Stimulated activated naive B cell treated with anti-CD40 and anti-IgM and Interleukin-4, amounts not matched to agents 10 μg/mL and 1 μg/mL and 100 μg/mL, for 72 hours (primary cell): ENCODE results near the gene VTA1.
"Not testable (repeated sequence)": the region's sequence is repeated elsewhere in the genome, so short reads cannot be mapped to it uniquely, and the experiment has no call there.

Experiments used
- ATAC-seq, 2 donors: fragments of 150-1000 bp; cut with Tn5 transposase; replicated peaks; 2 replicates each; pipeline ENCODE4 v1.10.0; 2021; ENCODE audit warnings: moderate library complexity in 1 of 2
- DNase-seq: peaks from one replicate; pipeline ENCODE4 v3.0.0; 2021
- H3K27ac Mint-ChIP-seq: one replicate; pipeline ENCODE4 v1.8.0; 2022; ENCODE audit warnings: mild to moderate bottlenecking, mixed read lengths
- H3K27me3 Mint-ChIP-seq, 2 donors: one replicate each; pipeline ENCODE4 v1.8.0; 2022; ENCODE audit warnings: mixed read lengths in 2 of 2
- H3K36me3 Mint-ChIP-seq, 2 donors: one replicate each; pipeline ENCODE4 v1.8.0; 2022; ENCODE audit warnings: mixed read lengths in 2 of 2, mild to moderate bottlenecking in 1 of 2
- H3K4me1 Mint-ChIP-seq, 2 donors: one replicate each; pipeline ENCODE4 v1.8.0; 2022; ENCODE audit warnings: mixed read lengths in 2 of 2, mild to moderate bottlenecking in 1 of 2
- H3K4me3 Mint-ChIP-seq, 2 donors: one replicate each; pipeline ENCODE4 v1.8.0; 2022; ENCODE audit warnings: mild to moderate bottlenecking in 2 of 2, mixed read lengths in 2 of 2, moderate library complexity in 1 of 2
- H3K9me3 Mint-ChIP-seq, 2 donors: one replicate each; pipeline ENCODE4 v1.8.0; 2022; ENCODE audit warnings: mixed read lengths in 2 of 2, mild to moderate bottlenecking in 1 of 2

The VTA1 gene

DNA sequence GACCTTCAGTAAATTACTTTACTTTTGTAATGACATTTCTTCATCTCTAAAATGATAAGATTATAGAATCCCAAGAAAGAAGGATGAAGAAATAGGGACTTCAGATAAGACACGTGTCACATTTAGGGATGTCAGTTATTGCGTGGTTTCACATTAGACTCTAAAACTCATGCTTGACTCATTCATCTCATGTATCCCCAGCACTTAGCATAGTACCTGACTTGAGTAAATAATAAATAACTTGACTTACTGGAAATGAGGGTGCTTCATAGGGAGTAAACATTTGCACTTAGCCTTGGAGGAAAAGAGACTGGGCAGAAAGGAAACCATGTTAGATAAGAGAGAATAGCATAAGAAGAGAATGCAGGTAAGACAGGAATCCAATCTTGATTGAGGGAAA is 37.2 kb downstream of the VTA1 start:
- H3K27ac Mint-ChIP-seq: no peak overlapping the region
- DNase-seq (no peak), ATAC-seq (no peak)
- H3K27me3 Mint-ChIP-seq: no peaks in the 10 kb centered on the region
- peaks cover 7 to 15% of the 10 kb centered on the region in 2 donors for H3K4me1 Mint-ChIP-seq
- H3K36me3 Mint-ChIP-seq: peaks cover 20 to 36% of the 10 kb centered on the region in 2 donors
- H3K9me3 Mint-ChIP-seq: no peaks in the 10 kb centered on the region
- no peak overlapping the region for H3K4me3 Mint-ChIP-seq

DNA sequence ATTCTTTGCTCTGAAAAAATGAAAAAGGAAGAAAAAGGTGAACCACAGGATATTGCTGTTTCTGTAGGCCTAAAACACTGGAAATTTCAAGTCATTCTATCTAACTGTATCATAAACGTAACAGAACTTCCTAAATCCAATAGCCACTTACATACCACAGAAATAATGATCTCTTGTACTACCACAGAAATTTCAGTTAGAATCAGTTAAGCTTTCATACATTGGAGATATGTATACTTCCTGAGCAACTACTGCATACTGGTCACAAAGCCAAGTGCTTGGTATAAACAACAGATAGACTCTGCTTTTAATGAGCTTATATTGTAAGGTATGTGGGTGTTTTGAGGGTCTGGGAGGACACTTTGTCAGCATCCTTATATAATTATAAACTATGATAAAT is 38.6 kb downstream of the VTA1 start:
- Mint-ChIP-seq H3K4me1 (peaks cover 6 to 13% of the 10 kb centered on the region in 2 donors), H3K36me3 (peaks cover 15 to 35% of the 10 kb centered on the region in 2 donors), H3K4me3 (no peak overlapping the region), H3K27ac (no peak overlapping the region), H3K27me3 (no peaks in the 10 kb centered on the region), H3K9me3 (no peaks in the 10 kb centered on the region)
- no peak for ATAC-seq
- no peak for DNase-seq

DNA sequence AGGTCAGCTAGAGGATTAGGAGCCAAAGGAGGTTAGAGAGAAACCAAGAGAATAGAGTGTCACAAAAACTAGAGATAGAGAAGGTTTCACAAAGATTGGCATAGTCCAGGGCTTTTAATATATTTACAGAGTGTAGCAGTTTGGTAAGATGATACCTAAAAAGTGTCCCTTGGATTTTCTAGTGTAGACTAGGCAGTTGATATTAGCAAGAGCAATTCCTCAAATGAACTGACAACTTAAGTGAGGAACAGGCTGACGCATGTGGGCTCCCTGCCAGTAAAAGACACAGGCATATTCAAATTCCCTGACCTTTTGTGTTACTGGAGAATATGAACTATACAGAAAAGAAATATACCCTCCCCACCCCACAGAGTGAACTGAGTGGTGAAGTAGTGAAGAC is 40.1 kb downstream of the VTA1 start:
- ATAC-seq: no peak

DNA sequence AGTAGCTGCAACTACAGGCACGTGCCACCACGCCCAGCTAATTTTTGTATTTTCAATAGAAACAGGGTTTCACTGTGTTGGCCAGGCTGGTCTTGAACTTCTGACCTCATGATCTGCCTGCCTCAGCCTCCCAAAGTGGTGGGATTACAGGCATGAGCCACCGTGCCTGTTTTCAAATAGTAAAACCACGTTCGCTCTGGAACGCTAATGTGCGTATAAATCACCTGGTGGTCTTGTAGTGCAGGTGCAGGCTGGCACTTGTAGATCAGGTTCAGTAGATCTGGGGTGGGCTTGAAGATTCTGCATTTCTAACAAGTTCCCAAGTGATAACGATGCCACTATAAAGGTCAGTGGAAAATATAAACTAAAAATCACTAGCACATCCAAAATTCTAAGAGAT is 41.3 kb downstream of the VTA1 start:
- not testable (repeated sequence) for H3K4me1 Mint-ChIP-seq, ATAC-seq, H3K27ac Mint-ChIP-seq, H3K4me3 Mint-ChIP-seq, H3K9me3 Mint-ChIP-seq, H3K27me3 Mint-ChIP-seq, DNase-seq
- H3K36me3 Mint-ChIP-seq: peaks cover 10 to 20% of the 10 kb centered on the region in 2 donors

More for the DNA sequence above, 40.1 kb downstream of the VTA1 start:
- no peaks in the 10 kb centered on the region for H3K27me3 Mint-ChIP-seq
- peaks cover 10 to 26% of the 10 kb centered on the region in 2 donors for H3K36me3 Mint-ChIP-seq
- peaks cover 5 to 6% of the 10 kb centered on the region in 2 donors for H3K4me1 Mint-ChIP-seq
- H3K4me3 Mint-ChIP-seq: no peak overlapping the region
- H3K27ac Mint-ChIP-seq: no peak overlapping the region
- no peak for DNase-seq
- H3K9me3 Mint-ChIP-seq: no peaks in the 10 kb centered on the region

DNA sequence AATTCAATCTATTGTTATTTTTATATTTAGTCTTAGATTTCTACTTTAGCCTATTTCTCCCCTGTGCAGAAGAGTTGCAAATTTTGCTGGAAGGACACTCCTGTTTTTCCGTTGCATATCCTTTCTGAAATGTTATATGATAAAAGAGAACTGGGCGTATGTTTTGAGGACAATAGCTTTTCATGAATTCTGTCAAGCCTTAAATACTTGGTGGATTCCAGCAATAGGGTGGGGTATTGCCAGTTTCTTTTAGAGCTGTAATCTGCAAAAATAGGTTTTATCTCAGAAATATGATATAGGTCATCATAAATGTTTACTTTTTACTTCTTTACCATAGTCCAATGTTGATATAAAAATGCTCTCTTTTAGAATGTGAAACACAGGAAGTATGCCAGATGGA is 42.0 kb downstream of the VTA1 start:
- Mint-ChIP-seq H3K9me3 (no peaks in the 10 kb centered on the region), H3K4me1 (peaks cover 3 to 5% of the 10 kb centered on the region in 2 donors), H3K4me3 (no peak overlapping the region), H3K27me3 (no peaks in the 10 kb centered on the region), H3K27ac (no peak overlapping the region), H3K36me3 (peaks cover 14 to 20% of the 10 kb centered on the region in 2 donors)
- DNase-seq (no peak), ATAC-seq (no peak)

DNA sequence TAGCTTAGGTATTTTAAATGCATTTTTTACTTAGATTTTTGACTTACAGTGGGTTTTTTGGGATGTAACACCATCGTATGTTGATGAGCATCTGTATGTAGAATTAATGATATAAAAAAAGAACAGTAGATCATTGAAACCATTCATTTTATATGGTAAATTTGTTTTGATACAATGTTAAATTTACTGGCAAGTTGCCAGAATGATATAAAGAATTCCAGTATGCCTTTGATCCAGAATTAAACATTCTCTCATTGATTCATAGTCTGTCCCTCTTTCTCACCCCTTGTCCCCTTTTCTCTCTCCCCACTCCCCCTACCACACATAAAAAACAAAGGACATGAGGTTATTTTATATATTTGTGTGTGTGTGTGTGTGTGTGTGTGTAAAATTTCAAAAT is 45.3 kb downstream of the VTA1 start:
- Mint-ChIP-seq H3K27me3 (no peaks in the 10 kb centered on the region), H3K9me3 (no peaks in the 10 kb centered on the region), H3K36me3 (peaks cover 14 to 25% of the 10 kb centered on the region in 2 donors), H3K4me1 (peaks cover 9 to 21% of the 10 kb centered on the region in 2 donors), H3K4me3 (no peak overlapping the region), H3K27ac (no peak overlapping the region)
- ATAC-seq (no peak), DNase-seq (no peak)

DNA sequence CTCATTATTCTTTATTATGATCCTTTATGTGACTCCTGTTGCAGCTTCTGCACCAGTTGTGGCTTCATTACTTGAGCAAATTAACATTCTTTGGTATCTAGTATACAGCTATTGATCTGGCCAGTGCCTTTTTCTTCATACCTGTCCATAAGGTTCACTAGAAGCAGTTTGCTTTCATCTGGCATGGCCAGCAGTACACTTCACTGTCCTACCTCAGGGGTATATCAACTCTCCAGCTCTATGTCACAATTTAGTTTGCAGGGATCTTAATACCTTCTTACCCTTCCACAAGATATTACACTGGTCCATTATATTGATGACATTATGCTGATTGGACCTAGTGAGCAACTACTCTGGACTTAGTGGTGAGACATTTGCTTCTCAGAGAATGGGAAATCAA is 46.6 kb downstream of the VTA1 start:
- H3K36me3 Mint-ChIP-seq: peaks cover 17 to 29% of the 10 kb centered on the region in 2 donors
- H3K4me1 Mint-ChIP-seq: peaks cover 9 to 21% of the 10 kb centered on the region in 2 donors
- H3K9me3 Mint-ChIP-seq: no peaks in the 10 kb centered on the region
- DNase-seq (no peak), ATAC-seq (no peak)
- H3K27ac Mint-ChIP-seq: no peak overlapping the region
- no peak overlapping the region for H3K4me3 Mint-ChIP-seq
- no peaks in the 10 kb centered on the region for H3K27me3 Mint-ChIP-seq

DNA sequence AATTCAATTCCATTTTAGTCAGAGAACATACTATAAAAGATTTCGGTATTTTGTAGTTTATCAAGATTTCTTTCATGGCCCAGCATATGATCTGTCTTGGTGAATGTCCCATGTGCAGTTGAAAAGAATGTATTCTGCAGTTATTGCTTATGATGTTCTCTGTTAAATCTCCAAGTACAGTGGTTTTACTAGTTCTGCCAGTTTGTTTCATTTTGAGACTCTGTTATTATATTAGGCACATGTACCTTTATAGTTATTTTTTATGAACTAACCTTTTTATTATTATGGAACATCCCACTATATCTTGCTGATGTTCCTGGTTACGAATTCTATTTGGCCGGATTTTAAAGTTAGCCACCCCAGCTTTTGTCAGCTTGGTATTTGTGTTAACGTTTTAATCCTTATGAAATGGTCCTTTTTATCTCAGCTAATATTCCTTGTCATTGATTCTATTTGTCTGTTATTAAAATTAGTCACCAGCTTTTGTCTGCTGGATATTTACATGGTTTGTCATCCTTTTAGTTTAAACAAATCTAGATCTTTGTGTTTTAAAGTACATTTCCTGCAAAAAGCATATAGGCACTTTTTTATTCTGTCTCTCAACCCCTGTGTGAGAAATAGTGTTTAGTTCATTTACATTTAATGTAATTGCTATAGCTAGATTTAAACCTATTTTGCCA is 48.9 kb downstream of the VTA1 start:
- Mint-ChIP-seq H3K4me3 (no peak overlapping the region), H3K27ac (no peak overlapping the region), H3K27me3 (no peaks in the 10 kb centered on the region), H3K9me3 (no peaks in the 10 kb centered on the region), H3K36me3 (peaks cover 19 to 24% of the 10 kb centered on the region in 2 donors), H3K4me1 (peaks cover 11 to 21% of the 10 kb centered on the region in 2 donors)
- DNase-seq (no peak), ATAC-seq (no peak)

DNA sequence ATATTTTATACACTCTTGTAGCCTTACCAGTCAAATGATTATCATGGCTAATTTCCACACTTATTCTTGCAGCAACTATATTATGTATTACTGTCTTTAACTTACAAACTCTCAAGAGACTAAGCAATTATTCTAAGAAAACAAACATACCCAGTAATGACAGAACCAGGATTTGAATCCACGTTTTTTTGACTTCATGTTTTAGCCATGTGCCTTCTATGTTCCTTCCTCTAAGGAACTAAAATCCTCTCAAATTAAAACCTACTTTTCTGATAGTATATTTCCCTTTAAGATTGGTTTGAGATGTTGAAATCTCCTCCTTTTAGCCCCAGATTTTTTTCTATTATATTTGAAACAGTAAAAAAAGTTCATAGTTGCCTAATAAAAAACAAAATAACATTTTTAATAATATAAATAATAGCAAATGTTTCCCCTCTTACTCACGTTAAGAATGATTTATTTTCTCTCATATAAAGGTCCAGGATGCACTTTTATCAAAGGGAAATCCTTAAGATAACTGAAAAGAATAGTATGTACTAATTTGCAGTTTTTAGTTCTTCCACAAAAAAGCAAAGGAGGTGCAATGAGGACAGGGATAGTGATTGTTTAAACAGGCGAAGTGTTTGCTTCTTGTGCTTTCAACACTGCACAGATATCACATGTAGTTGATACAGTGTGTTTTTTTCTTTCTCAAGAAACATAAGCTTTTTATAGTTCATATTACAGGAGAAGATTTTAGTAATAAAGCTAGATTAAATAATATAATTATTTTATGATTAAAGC is 54.0 kb downstream of the VTA1 start:
- ATAC-seq (no peak), DNase-seq (no peak)
- Mint-ChIP-seq H3K9me3 (no peaks in the 10 kb centered on the region), H3K4me1 (peaks cover 4 to 10% of the 10 kb centered on the region in 2 donors), H3K27me3 (no peaks in the 10 kb centered on the region), H3K27ac (no peak overlapping the region), H3K36me3 (peaks cover 25 to 44% of the 10 kb centered on the region in 2 donors), H3K4me3 (no peak overlapping the region)

DNA sequence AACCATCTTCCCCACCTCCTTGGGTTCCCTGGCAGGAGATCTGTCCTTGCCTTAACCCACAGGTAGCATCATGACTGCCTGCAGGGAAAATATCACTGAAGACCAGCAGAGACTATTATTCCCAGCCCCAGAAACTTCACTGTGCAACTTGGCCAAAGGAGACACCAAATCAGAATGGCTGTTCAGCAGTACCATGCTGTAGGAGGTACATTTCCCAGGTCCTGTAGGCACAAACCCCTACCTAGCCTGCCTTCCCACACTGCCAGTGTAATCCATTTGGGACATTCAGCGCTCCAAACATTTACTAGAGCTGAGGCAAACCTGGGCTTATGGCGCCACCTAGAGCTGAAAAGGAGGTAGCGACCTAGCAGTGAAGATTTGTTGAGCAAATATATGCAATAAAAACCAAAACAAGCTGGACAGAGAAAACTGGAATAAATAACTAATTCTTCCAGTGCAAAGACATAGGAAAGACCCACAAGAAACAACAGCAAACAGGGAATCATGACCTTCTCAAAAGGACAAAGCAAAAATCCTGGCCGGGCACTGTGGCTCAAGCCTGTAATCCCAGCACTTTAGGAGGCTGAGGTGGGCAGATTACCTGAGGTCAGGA is 60.3 kb downstream of the VTA1 start:
- ATAC-seq (no peak), DNase-seq (no peak)
- H3K9me3 Mint-ChIP-seq: peaks cover 13 to 15% of the 10 kb centered on the region in 2 donors
- H3K36me3 Mint-ChIP-seq: peaks cover 64 to 81% of the 10 kb centered on the region in 2 donors
- H3K4me3 Mint-ChIP-seq: no peak overlapping the region
- H3K27ac Mint-ChIP-seq: no peak overlapping the region
- no peaks in the 10 kb centered on the region for H3K27me3 Mint-ChIP-seq
- no peaks in the 10 kb centered on the region for H3K4me1 Mint-ChIP-seq

DNA sequence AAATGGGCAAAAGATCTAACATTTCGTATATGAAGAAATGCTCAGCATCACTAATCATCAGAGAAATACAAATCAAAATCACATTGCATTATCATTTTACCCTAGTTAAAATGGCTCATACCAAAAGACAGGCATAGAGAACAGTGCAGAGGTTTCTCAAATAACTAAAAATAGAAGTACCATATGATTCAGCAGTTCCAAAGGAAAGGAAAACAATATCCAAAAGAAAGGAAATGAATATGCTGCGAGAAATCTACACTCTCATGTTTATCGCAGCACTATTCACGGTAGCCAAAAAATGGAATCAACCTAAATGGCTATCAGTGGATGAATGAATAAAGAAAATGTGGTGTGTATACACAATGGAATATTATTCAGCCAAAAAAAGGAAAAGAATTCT is 63.5 kb downstream of the VTA1 start:
- Mint-ChIP-seq H3K4me3 (no peak overlapping the region), H3K9me3 (peaks cover 27 to 30% of the 10 kb centered on the region in 2 donors), H3K36me3 (peaks cover 72 to 85% of the 10 kb centered on the region in 2 donors), H3K27me3 (no peaks in the 10 kb centered on the region), H3K27ac (no peak overlapping the region), H3K4me1 (no peaks in the 10 kb centered on the region)
- no peak for DNase-seq
- ATAC-seq: no peak

DNA sequence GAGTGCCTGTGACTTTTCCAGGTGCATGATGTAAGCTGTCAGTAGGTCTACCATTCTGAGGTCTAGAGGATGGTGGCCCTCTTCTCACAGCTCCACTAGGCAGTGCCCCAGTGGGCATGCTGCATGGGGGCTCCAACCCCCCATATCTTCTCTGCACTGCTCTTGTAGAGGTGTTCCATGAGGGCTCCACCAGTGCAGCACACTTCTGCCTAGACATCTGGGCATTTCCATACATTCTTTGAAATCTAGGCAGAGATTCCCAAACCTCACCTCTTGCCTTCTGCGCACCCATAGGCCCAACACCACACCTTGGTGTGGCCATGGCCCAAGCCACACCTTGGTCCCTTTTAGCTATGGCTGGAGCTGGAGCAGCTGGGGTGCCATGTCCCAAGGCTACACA is 66.3 kb downstream of the VTA1 start:
- H3K4me1 Mint-ChIP-seq: no peaks in the 10 kb centered on the region
- no peak for ATAC-seq
- peaks cover 24 to 30% of the 10 kb centered on the region in 2 donors for H3K9me3 Mint-ChIP-seq
- DNase-seq: no peak
- H3K36me3 Mint-ChIP-seq: peaks cover 49 to 65% of the 10 kb centered on the region in 2 donors
- H3K4me3 Mint-ChIP-seq: no peak overlapping the region
- H3K27ac Mint-ChIP-seq: no peak overlapping the region
- no peaks in the 10 kb centered on the region for H3K27me3 Mint-ChIP-seq

DNA sequence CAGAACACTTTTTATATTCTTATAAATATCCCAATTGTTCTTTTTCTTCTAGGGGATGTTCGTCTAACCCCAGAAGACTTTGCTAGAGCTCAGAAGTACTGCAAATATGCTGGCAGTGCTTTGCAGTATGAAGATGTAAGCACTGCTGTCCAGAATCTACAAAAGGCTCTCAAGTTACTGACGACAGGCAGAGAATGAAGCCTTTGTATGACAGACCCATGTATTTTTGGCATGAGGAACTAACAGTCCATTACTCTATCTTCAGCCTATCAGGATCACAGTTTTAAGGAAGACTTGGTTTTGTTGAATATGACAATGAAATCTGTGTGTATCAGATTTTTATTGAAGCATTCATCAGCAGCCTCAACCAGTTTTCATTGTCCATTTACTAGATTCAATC is 71.4 kb downstream of the VTA1 start:
- DNase-seq (no peak), ATAC-seq (no peak)
- Mint-ChIP-seq H3K9me3 (peaks cover 4 to 5% of the 10 kb centered on the region in 2 donors), H3K27ac (no peak overlapping the region), H3K4me3 (no peak overlapping the region), H3K4me1 (no peaks in the 10 kb centered on the region), H3K27me3 (no peaks in the 10 kb centered on the region), H3K36me3 (peaks cover 12 to 30% of the 10 kb centered on the region in 2 donors)

DNA sequence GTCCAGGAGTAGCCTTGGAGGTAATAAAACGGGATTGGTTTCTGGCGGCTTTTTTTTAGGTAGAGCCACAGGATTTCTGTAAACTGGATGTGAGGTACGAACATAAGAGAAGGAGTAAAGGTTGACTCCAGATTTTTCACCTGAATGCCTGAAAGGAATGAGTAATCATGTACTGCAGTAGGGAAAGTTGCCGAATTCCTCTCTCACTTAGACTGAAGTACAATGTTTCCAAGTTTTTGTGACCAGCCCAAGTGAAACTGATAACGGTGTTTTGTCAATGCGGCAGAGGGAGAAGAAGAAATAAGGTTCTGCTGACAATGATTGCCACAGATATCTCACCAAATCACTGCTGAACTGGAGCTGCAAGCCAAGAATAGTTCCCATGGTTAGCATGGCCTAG is 75.0 kb downstream of the VTA1 start:
- H3K36me3 Mint-ChIP-seq: peaks cover 1 to 14% of the 10 kb centered on the region in 2 donors
- ATAC-seq (no peak), DNase-seq (no peak)
- no peak overlapping the region for H3K27ac Mint-ChIP-seq
- H3K4me1 Mint-ChIP-seq: no peaks in the 10 kb centered on the region
- no peak overlapping the region for H3K4me3 Mint-ChIP-seq
- peaks cover 0 to 2% of the 10 kb centered on the region in 2 donors for H3K9me3 Mint-ChIP-seq
- no peaks in the 10 kb centered on the region for H3K27me3 Mint-ChIP-seq
